Retinal pigment epithelial cell (primary cell): ENCODE data around the gene SFXN5.

Experiments used
- DNase-seq: peaks from one replicate; pipeline ENCODE4 v3.0.0-alpha.2; 2010; ENCODE audit warnings: low read depth
- H3K4me3 ChIP-seq: 2 replicates; pipeline ENCODE4 v1.5.1; 2011; ENCODE audit warnings: mild to moderate bottlenecking, low read length, control low read depth, moderate library complexity
- TF ChIP-seq, protein P1 (sequence below): conservative IDR thresholded peaks from 2 replicates; pipeline ENCODE4 v1.5.1; 2011; ENCODE audit warnings: low read depth, low read length, control low read depth, inconsistent platforms

The SFXN5 gene

DNA sequence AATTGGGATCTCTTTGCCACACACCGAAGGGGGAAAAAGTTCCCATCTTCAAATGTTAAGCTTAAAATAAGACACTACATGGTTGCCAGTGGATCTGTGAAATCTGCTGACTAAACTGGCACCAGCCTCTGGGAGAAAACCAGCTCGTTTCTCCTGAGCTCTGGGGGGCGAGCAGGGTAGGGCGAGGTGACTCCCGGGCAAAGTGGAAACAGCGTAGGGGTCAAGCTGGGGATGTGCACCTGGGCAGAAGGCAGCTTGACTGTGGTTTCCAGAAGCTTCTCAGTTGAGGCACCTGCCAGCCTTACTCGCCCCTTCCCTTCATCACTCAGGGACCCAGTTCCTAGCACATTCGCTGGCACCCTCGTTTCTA, 62.8 kb downstream of the SFXN5 start:
- no peak for DNase-seq
- H3K4me3 ChIP-seq, result no peak overlapping the region
- TF ChIP-seq, protein P1, sequence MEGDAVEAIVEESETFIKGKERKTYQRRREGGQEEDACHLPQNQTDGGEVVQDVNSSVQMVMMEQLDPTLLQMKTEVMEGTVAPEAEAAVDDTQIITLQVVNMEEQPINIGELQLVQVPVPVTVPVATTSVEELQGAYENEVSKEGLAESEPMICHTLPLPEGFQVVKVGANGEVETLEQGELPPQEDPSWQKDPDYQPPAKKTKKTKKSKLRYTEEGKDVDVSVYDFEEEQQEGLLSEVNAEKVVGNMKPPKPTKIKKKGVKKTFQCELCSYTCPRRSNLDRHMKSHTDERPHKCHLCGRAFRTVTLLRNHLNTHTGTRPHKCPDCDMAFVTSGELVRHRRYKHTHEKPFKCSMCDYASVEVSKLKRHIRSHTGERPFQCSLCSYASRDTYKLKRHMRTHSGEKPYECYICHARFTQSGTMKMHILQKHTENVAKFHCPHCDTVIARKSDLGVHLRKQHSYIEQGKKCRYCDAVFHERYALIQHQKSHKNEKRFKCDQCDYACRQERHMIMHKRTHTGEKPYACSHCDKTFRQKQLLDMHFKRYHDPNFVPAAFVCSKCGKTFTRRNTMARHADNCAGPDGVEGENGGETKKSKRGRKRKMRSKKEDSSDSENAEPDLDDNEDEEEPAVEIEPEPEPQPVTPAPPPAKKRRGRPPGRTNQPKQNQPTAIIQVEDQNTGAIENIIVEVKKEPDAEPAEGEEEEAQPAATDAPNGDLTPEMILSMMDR, result no peak

DNA sequence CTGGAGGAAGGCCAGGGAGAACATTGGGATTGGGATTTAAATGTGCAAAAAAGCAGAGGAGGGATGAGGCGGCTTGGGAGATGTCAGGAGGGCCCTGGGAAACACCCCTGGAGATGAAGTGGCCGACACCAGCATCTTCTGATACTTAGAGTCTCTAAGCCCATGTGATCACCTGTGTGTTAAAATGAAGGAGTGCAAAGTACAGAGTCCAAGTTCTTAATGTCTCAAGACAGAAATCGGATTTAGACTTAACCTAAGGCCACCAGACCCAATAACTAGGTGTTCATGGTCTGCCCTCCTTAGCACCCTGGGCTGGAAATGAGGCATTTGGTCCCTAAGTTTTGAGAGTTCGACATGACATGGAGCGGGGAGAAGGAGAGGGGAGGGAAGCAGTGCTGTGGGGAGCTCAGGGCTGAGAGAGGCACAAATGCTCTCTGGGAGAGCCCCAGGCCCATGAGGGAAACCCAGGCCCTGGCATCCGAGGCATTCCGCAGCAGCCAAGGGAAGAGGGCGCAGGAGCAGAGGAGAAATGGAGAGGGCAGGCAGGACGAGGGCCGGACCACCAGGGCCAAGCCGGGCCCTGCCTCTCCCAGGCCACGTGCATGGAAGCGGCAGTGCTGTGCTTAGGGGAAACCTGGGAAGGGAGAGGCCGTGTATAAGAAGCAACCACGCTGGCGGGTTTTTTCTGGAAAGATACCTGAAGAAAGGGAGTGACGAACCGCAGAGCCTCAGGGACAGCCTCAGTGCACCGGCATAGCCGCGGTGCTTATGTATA, 63.3 kb downstream of the SFXN5 start:
- no peak for DNase-seq
- TF ChIP-seq, protein P1, result no peak
- no peak overlapping the region for H3K4me3 ChIP-seq

DNA sequence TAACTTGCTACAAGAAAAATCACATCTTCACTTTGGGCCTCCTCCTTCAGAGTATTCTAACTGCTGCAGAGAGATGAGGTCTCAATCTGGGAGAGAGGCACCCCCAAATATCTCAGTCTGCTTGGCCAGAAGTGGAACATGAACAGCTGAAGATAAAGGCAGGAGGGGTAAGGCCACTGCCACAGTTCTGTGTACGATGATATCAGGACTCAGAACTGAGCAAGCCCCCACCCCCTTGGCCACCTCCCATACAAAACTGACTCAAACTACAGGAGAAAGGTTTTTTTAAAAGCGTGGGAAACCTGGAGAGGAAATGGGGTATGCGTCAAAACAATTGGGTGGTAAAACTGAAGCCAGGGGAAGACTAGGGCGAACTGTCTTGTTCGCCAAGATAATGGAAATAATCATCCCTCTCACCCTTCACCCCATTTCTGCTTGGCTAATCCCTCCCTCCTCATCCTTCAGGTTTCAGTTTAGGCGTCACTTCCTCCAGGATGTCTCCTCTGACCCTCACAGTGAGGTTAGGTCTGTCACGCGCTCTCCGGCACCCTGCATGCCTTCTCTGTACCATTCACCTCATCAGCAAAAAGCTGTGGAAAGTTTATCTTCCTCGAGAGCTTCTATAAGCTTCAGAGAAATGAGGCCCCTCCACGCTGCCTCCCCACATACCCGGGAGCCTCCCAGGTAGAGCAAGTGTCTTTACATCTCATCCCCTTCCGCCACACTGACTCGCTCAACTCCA, 64.4 kb downstream of the SFXN5 start:
- no peak for DNase-seq
- H3K4me3 ChIP-seq, result no peak overlapping the region
- TF ChIP-seq, protein P1, result no peak

DNA sequence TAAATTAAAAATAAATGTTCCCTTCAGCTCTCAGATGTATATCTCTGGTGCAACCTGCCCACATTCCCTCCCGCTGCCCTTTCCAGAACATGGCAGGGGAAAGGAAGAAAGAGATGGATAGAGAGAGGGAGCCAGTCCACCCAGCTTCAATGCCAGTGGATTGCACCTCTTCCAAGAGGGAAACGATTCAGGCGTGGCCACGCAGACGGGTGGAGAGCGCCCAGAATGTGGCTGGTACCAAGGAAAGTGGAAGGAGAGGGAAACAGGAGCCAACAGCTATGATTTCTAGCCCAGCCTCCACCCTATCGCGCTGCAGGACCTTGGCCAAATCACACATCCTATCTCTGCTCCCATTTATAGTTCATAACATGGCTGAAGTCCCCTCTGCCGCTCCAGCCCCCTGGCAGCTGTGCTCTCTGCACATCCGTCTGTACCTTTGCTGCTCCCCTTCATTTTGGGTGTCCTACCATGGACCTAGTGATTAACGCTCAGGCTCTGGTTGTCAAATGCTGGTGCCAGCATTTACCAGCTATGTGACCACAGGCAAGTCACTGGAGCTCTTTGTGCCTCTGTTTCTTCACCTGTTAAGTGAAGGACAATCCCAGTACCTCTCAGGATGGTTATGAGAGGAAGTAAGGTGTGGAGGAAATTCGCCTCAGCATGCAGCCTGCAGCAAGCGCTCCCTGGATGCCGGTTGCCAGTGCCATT, 66.5 kb downstream of the SFXN5 start:
- TF ChIP-seq, protein P1, result no peak
- no peak overlapping the region for H3K4me3 ChIP-seq
- no peak for DNase-seq

DNA sequence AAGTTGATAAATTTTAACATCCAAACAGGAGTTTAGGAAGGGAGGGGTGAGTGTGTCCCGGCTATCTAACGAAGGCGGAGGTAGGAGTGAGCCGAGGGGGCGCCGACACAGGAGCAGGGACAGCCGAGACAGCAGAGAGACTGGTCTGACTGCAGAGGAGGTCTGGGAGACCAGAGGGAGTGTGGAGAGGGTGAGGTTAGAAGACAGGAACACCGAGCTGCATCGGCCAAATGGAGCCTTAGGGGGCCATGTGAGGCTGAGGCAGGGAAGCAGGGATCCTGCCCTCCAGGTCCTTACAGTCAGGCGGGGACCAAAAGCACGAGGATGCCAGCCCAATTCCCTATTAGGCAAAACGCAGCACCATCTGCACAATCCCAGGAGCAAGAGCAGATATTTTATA, 67.0 kb downstream of the SFXN5 start:
- TF ChIP-seq, protein P1, result no peak
- no peak for DNase-seq
- H3K4me3 ChIP-seq, result no peak overlapping the region

DNA sequence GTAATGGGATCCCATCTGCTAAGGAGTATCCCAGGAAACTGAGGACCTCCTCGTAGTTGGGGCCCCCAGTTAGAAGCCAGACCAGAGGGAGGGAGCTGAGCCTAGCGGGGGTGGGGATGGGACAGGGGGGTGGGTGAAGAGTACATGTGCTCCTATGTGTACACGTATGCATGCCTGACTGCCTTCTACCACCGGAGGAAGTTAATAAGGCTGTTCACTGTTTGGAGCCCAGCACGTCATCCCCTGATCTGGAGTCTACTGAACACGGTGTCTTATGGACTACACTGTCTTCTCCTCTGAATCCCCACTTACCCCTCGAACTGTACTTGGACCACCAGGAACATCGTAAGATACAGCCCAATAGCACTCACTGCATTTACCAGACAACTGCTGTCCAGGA, 68.5 kb downstream of the SFXN5 start:
- no peak overlapping the region for H3K4me3 ChIP-seq
- TF ChIP-seq, protein P1, result no peak
- DNase-seq, result no peak
